Mammary epithelial cell (primary cell): ENCODE data around the gene AZI2.

ENCODE experiments used
- EZH2 ChIP-seq: IDR thresholded peaks from 2 replicates; pipeline ENCODE4 v1.6.1; 2012; ENCODE audit warnings: low read length, inconsistent platforms, borderline replicate concordance
- TF ChIP-seq, protein P1 (sequence below), 2 donors: IDR thresholded peaks in 1 of 2; conservative IDR thresholded peaks in 1 of 2; 2 replicates each; pipeline ENCODE4 v1.5.1; 2011 to 2012; ENCODE audit warnings: inconsistent platforms in 2 of 2, low read length in 2 of 2, mild to moderate bottlenecking in 2 of 2, control low read depth in 1 of 2, low read depth in 1 of 2; ENCODE audit not compliant: insufficient read depth in 1 of 2; ENCODE audit errors: extremely low read depth in 1 of 2

GRCh38 chr3:28322464-28322863 is 26.2 kb downstream of the AZI2 start:
- TF ChIP-seq, protein P1, sequence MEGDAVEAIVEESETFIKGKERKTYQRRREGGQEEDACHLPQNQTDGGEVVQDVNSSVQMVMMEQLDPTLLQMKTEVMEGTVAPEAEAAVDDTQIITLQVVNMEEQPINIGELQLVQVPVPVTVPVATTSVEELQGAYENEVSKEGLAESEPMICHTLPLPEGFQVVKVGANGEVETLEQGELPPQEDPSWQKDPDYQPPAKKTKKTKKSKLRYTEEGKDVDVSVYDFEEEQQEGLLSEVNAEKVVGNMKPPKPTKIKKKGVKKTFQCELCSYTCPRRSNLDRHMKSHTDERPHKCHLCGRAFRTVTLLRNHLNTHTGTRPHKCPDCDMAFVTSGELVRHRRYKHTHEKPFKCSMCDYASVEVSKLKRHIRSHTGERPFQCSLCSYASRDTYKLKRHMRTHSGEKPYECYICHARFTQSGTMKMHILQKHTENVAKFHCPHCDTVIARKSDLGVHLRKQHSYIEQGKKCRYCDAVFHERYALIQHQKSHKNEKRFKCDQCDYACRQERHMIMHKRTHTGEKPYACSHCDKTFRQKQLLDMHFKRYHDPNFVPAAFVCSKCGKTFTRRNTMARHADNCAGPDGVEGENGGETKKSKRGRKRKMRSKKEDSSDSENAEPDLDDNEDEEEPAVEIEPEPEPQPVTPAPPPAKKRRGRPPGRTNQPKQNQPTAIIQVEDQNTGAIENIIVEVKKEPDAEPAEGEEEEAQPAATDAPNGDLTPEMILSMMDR (conservative IDR thresholded peaks at IDR 0.05 in 1 of 2, IDR thresholded peaks at IDR 0.05 in 1 of 2; ENCODE audit: extremely low read depth in 1 of 2, insufficient read depth in 1 of 2, low read depth in 1 of 2, low read length in 2 of 2), result no peak
- no peak for TF ChIP-seq EZH2
